Nucleus accumbens (tissue), 56 donors: ENCODE results near the gene FSCN2.

Source experiments
- DNase-seq, 56 donors: peaks; one replicate each; lab custom pipeline; 2025; lab: John Stamatoyannopoulos, UW

FSCN2 gene

GRCh38 chr17:81489998-81490992 is 37.9 kb upstream of the FSCN2 start:
- no peak for DNase-seq

- DNase-seq, result no peak
Measured at GRCh38 chr17:81491181-81491581, 37.0 kb upstream of the FSCN2 start.

DNA sequence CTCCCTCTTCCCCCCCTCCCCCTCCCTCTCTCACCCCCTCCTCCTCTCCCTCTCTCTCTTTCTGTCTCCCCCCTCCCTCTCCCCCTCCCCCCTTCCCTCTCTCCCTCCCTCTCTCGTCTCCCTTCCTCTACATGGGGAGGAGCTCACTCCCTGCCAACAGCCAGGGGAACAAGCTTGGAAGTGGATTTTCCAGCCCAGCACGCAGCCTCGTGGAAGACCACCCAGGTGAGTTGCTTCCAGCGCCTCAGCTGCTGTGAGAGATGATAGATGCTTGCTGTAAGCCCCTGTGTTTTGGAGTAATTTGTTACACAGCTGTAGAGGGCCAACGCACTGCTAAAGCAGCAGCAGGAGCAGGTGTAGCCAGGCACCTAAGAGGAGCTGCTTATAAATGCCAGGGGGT is 36.4 kb upstream of the FSCN2 start:
- DNase-seq, result no peak

- DNase-seq, result no peak
Measured at GRCh38 chr17:81492202-81492601, 36.0 kb upstream of the FSCN2 start.

DNA sequence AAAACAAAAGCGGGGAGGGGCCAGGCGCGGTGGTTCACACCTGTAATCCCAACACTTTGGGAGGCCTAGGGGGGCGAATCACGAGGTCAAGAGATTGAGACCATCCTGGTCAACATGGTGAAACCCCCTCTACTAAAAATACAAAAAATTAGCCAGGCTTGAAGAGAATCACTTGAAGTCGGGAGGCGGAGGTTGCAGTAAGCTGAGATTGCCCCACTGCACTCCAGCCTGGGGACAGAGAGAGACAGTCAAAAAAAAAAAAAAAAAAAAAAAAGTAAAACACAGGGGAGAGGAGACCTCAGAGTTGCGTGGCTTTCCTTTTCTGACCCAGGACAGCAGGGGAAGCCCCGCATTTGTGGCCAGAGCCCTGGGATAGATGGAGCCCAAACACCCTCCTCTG is 35.5 kb upstream of the FSCN2 start:
- DNase-seq, result no peak

DNA sequence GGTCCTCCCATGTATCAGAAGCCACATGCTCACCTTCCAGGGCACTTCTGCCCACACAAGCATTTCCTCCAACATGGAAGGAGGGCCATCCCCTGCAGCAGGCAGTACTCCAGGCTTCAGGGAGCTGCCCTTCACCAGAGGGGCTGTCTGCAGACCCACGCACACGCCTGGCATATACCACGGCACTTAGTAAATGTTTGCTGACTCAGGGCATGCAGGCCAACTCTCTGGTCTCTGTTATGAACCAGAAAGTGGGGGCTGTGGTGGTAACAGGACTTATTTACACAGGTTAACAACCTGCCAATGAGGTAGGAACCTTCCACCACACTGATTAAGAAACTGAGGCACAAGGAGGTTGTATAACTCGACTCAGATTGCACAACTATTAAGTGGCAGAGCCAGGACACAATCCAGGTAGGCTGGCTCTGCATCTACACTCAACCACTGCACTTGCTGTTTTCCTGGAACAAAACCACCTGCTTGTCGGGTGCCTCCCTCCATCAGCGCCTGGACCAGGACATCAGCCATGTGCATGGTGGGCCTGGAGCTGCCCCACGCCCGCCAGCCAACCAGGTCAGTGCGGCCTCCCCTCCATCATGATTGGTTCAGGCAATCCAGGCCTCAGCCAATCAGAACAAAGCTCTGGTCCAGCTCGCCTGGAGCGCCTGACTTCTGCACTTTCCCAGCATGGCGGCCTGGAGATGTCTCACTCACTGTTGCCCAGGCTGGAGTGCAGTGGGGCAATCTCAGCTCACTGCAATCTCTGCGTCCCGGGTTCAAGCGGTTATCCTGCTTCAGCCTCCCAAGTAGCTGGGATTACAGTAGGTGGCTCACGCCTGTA is 34.8 kb upstream of the FSCN2 start:
- no peak for DNase-seq

DNA sequence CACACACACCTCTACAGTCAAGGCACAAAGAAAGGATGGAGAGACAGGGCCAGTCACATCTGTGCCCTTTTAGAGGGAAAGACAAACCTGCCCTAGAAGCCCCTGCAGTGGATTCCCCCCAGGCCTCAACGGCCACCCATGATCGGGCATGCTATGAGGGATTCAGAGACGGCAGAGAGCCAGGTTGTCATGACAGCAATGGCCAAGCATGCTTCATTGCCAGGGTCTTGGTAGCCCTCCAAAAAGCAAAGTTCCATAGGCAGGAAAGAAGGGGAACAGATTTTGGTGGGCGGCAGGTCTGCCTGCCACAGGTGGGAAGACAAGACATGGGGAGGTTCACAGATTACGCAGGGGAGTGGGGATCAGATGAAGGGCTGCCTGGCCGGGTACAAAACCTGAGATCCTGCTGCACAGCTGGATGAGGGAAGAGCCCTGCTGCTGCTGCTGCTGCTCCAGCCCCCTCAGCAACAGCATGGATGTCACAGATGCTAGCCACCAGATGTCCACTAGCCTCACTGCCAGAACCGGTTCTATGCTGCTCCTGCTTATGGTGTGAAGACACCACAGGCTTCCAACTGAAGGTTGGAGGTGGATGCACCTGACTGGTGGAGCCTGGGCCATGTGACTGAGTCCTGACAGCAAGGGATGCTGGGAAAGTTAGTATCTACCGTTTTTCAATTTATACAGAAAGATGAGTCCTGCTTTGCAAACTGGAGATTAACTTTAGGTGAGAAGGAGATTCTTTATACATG is 33.4 kb upstream of the FSCN2 start:
- DNase-seq, result peak in 31 of 56 donors; percentile 20 to 85 (median 55)

DNA sequence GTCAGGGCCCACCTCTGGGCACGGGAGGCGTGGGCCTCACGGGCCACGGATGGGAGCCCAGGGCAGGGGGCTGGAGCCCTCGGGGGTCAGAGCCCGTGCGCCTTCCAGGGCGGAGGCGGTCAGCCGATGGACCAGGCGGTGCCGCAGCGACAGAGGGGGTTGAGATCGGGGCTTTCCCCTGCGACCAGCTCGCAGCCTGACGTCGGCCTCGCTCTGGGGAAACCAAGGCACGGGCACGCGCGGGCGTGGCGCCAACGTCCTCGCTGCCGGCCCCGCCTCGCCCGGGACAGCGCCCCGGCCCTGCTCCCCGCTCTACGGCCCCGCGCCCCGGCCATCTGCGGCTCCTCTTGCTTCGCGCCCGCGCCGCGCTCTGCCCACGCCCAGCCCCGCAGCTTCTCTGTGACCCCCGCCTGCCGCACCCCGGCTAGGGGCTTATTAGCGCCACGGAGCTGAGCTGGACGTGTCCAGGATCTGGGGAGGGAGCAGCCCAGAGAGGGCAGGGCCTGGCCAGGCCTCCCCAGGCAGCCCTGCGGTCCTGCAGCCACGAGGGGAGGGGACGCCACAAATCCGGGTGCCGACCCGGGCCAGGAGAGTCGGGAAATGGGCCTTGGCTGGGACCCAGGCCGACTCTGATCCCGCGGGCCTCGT is 29.1 kb upstream of the FSCN2 start:
- no peak for DNase-seq

- no peak for DNase-seq
Measured at GRCh38 chr17:81499601-81499970, 28.6 kb upstream of the FSCN2 start.

DNA sequence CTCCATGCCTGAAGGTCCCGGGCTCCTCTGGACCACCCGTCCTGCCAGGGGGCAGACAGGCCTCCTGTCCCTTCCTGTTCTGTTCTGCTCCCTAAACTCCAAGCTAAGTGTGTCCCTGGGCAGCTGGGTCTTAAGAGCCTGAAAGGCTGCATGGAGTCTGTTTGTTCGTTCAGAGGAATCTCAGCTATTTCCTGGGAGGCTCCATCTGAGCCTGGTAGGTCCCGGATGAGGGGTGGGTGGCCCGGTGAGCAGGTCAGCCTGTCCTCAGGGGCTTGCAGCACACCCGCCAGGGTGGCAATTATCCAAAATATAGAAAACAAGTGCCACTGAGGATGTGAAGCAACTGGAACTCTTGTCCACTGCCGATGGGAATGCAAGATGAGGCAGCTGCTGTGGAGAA is 28.1 kb upstream of the FSCN2 start:
- DNase-seq, result no peak

GRCh38 chr17:81502471-81503017 is 25.6 kb upstream of the FSCN2 start:
- no peak for DNase-seq

DNA sequence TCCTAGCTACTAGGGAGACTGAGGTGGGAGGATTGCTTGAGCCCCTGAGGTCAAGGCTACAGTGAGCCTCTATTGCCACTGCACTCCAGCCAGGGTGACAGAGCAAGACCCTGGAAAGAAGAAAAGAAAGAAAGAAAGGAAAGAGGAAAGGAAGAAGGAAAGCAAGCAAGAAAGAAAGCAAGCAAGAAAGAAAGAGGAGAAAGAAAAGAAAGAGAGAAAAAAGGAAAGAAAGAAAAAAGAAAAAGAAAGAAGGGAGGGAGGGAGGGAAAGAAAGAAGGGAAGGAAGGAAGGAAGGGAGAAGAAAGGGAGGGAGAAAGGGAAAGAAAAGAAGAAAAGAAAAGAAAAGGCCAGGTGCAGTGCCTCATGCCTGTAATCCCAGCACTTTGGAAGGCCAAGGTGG is 24.6 kb upstream of the FSCN2 start:
- DNase-seq, result no peak

DNA sequence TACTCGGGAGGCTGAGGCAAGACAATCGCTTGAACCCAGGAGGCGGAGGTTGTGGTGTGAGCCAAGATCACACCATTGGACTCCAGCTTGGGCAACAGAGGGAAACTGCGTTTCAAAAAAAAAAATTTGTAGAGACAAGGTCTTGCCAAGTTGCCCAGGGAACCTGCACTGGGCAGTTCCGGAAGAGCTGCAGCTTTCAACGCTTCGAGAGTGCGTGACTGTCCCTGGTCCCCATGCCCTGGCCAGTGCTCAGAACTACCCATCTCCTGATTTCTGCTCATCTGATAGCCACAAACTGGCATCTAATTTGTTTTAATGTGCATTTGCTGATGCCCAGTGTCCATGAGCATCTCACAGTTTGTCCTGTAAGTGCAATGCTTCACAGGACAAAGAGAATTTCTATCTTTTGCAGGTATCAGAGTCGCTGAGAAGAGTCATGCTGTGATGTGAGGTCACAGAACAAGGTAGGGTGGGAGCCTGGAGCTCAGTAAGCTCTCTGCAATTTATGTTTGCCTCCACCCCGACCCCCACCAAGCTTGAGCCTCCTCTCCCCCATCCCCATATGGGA is 19.5 kb upstream of the FSCN2 start:
- DNase-seq, result no peak

DNA sequence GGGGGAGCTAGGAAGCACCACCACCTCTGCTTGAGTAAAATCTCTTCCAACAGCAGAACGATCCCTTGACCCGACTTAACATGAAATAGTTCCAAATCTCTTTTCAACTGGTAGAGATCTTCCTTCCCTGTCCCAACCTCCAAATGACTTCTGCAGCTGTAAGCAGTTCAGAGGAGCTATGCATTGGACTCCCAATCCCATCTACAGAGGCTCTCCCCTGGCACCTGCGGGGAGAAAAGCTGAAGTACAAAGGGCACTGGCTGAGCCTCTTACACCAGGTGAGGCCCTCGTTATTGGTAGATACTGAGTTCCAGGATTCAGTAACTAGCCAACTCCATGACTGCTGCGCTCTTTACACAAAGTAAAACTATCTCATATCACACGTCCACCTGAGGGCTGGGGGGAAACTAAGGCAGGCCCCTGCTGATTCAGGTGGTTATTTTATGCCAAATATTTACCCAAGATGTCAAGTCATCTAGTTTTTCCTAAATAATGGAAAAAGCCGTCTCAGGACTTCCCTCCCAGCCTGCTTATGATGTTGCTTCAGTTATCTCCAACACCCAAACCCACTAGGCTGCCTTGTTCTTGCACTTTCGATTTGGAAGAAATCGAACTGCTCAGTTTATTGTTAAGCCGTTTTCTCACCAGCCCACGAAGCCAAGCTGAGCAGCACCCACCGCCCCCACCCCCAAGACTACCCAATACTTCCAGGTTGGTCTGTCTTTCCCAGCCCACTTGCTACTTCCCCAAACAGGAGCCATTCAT is 18.8 kb upstream of the FSCN2 start:
- peak in 2 of 56 donors; percentile 16 to 17 for DNase-seq

GRCh38 chr17:81509972-81510784 is 18.0 kb upstream of the FSCN2 start:
- peak in 1 of 56 donors; percentile 53 for DNase-seq

GRCh38 chr17:81510785-81511553 is 17.2 kb upstream of the FSCN2 start:
- peak in 4 of 56 donors; percentile 23 to 54 (median 26) for DNase-seq

- peak in 1 of 56 donors; percentile 15 for DNase-seq
Measured at GRCh38 chr17:81511554-81511803, 16.7 kb upstream of the FSCN2 start.
